Hematopoietic multipotent progenitor cell treated with erythropoietin and hydrocortisone succinate and interleukin-3 and kit ligand, for 17 days (in vitro differentiated cells): ENCODE results near the gene PDE4D.
"Not testable (repeated sequence)": the region's sequence is repeated elsewhere in the genome, so short reads cannot be mapped to it uniquely, and the experiment has no call there.

Experiments
- DNase-seq: peaks from one replicate; pipeline ENCODE4 v3.0.0-alpha.2; 2015; ENCODE audit warnings: low spot score

PDE4D gene

DNA sequence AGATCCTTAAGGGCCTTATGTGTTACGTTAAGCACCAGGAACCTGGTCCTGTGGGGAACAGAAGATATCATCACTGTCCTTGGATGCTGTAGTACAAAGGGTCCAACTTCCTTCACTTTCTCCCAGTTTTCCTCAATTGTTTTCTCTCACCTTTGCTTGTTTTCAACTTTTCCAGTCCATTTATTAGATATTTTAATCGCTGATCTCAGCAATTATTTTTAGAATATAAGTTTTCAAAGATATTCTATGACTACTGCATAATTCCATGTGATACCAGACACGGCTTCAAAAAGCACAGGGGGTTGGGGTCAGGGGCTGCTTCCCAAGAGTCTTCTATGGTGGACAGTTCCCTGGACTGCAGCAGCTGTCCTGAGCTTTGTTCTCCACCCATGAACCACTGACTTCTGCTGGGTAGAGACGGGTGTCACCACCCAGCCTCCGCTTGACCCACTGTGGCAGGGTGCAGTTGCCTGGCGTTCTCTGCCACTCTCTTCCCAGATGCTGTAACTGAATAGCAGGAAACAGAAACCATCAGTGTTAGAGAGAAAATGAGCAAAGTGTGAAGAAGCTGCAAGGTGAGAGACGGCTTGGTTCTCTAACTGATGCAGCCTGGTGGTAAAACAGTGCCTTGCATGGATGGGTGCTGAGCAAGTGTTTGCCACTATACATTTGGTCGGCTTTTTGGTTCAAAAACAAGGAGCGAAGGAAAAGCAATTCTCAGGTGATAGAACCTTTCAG, 927.7 kb downstream of the PDE4D start:
- no peak for DNase-seq

DNA sequence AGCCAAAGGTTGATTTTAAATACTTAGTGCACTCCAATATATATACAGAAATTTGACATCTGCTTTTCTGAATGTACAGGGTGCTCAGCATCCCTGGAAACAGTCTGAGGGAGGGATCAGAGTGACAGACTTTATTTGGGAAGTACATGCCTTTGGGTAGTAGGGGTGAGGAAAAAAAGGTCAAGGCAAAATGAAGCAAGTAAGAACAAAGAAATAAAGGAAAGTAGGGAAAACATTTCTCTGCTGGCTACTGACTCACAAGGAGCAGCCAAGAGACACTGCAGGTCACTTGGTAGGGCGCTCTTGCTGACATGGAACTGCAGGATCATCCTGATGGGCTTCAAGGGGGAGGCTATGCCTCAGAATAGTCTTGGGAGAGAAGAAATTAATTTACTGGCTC, 929.7 kb downstream of the PDE4D start:
- no peak for DNase-seq

DNA sequence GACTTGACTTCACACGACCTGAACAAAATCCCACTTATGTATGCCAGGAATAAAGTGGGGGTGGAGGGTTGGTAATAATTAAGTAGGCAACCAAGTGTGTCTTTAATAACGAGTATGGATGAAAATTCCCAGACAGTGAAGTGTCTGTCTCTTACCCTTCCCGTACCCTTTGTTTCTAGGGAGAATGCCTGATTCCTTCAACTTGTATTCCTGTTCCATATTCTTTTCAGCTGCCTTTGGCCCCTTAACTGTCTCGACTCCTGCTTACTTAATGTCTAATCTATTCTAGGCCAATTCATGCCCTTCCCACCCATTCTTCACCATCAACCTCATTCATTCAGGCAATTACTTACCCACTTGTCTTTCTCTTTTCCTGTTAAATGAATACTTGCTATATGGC, 930.2 kb downstream of the PDE4D start:
- DNase-seq = no peak

DNA sequence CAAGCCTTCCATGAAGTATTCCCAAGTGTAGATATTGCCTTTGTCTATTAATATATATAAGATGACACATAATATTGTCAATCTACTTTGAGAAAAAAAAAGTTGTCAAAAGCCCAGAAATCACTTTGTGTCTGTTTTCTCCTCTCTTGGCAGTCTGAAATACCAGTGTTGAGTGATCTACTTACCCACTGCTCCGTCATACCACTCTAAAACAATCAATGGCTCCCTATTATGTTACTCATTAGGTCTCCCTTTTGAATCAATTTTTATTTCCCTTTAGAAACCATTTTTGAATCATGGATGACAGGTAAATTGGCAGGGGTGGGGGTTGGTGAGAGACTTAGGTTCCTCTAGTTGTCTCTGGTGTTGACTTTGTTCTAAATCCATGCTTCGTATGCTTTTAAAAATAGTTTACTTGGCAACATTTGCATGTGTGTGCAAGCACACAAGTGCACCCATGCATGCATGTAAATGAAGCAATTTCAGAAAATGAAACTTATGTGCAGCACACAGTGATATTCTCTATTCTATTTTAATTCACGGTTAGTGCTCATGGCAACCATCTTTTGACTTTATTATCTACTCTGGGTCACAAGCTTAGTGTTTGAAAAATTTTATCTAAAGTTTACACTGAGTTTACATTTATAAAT, 931.8 kb downstream of the PDE4D start:
- DNase-seq = no peak

DNA sequence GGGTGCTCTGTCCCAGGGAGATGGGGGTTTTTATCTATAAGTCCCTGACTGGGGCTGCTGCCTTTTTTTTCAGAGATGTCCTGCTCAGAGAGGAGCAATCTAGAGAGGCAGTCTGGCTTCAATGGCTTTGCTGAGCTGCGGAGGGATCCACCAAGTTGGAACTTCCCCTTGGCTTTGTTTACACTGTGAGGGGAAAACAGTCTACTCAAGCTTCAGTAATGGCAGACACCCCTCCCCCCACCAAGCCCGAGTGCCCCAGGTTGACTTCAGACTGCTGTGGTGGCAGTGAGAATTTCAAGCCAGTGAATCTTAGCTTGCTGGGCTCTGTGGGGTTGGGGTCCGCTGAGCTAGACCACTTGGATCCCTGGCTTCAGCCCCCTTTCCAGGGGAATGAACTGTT, 934.8 kb downstream of the PDE4D start:
- no peak for DNase-seq

DNA sequence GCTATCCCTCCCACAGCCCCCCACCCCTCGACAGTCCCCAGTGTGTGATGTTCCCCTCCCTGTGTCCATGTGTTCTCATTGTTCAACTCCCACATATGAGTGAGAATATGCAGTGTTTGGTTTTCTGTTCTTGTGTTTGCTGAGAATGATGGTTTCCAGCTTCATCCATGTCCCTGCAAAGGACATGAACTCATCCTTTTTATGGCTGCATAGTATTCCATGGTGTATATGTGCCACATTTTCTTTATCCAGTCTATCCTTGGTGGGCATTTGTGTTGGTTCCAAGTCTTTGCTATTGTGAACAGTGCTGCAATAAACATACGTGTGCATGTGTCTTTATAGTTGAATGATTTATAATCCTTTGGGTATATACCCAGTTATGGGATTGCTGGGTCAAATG, 940.3 kb downstream of the PDE4D start:
- DNase-seq = not testable (repeated sequence)

DNA sequence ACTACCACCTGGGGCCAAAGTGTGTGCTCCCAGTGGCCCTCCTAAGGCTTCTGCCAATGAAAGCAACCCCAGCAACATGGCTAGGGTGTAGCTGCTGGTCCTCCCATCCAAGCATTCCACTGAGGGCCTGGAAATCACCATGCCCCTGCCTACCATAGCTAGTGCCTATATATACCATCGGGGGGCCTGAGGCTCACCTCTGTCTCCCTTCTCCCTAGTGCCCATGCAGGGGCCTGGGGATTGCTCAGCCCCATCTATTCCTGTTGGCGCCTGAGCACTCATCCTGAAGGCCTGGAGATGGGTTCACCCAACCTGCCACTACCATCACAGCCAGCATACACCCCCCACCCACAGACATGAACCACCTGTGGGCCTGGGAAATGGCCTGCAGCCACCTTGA, 943.3 kb downstream of the PDE4D start:
- DNase-seq = no peak

DNA sequence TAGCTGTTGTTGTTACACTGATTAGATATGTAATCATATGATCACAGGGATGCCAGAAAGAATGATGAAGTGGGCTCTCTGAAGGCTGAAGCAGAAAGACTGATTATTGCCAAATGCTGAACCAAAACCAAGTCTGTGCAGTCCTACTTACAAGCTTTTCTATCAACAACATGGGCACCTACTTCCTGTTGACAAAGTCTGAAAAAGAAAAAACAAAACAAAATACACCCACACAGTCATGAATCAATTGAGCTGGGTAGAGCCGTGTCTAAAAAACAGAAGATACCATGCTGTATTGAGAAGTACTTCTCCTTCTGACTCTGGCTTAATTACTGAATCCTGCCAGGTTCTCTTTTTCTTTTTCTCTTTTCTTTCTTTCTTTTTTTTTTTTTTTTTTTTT, 947.3 kb downstream of the PDE4D start:
- no peak for DNase-seq

DNA sequence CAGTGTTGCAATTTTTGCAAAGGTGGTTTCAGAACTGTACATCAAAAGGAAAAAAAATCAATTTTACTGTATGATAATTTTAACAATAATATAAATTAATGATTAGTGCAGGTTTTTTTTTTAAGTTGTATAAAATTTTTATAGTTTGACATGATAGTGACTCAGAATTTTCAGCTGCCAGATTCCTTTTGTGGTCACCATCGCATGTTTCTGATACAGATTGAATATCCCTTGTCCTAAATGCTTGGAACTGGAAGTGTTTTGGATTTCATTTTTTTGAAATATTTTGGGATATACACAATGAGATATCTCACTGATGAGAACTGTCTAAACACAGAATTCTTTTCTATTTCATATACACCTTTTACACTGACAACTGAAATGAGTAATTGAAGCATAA, 949.3 kb downstream of the PDE4D start:
- no peak for DNase-seq

DNA sequence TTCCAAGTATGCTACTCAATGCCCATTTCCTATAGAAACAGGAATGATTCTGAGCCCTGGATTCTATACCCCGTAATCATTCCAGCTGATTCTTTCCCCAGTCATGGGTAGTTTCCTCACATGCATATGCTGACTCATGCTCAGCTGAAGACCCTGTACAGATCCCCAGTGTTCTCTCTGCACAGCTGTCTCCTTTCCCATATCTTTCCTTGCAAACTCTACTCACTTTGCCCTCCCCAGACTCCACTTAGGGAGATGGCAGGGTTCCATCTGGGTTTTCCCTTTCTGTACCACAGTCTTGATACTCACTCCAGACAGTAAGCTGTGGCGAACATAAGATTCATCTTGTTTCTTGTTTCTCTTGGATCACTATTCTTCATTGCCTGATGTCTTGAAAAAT, 953.1 kb downstream of the PDE4D start:
- DNase-seq = no peak

DNA sequence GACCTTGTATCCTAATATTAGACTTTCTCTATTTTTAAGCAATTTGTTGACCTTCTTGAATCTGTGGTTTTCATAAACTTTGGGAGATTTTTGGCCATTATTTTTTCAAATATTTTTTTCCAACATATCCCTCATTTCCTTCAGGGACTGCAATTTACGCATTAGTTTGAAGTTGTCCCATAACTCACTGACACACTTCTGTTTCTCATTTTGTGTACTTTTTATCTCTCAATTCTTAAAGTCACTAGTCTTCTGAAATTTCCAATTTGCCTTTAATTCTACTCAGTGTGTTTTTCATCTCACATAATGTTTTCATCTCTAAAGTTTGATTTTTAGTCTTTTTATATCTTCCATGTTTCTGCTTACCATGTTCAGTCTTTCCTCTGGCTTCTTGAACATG, 953.9 kb downstream of the PDE4D start:
- no peak for DNase-seq

DNA sequence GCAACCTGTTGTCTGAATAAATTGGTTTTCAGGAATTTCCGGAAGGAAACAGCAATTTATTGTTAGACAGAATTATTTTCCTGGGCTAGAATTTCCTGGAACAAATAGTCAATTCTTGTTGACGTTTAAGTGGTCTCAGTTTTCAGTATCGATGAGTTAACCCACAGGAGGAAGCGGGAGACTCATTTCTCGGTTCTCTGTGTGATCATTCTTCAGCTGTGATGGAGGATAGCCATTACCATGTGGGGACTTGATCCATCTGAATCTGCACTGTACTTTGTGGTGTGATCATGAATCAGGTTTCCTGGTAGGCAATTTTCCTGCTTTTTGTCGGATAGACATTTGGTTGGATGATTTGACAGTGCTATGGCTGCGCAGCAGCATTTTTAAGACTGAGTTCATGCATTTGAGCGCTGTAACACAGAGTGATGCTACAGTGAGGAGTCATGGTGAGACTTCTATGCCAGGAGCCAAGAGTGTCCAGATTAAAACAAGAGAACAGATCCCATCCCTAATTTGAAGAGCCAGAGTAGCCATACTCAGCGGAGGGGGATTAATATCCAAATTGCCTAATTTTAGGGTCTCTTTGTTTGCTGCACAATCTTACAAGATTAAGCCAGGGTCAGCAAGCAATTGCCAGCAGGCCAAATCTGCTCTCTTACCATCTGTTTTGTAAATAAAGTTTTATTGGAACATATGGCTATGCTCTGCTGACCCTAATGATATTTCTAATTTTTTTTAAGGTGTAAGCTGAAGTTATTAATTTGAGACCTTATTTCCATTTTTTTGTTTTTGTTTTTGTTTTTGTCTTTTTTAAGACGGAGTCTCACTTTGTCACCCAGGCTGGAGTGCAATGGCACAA, 954.7 kb downstream of the PDE4D start:
- DNase-seq = no peak

DNA sequence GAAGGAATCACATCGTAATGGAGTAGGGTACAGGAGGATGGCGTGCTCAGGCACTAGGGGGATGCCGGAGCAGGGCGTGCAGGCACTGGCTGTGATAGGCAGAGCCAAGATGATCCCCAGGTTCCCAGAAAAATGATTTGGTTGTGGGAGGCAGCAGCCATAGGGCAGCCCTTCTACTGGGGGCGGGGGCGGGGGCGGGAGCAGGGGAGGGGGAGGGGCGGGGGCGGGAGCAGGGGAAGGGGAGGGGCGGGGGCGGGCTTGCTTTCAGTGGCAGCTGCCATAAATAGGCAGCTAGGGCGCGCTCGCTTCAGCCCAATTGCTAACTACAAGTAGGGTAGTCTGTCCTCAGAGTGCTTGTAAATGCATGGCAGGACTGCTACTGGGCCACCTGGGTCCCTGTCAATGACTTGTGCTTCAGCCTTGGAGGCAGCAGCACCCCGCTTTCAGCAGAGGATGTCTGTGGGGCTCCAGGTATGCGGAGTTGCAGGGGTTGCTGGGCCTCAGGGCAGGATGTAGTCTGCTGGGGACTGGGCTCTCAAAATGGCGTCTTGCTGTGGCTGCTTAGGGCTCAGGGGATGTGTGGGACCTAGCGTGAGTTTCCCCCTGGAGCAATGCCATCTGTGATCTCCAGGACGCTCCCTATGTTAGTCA, 956.4 kb downstream of the PDE4D start:
- no peak for DNase-seq

DNA sequence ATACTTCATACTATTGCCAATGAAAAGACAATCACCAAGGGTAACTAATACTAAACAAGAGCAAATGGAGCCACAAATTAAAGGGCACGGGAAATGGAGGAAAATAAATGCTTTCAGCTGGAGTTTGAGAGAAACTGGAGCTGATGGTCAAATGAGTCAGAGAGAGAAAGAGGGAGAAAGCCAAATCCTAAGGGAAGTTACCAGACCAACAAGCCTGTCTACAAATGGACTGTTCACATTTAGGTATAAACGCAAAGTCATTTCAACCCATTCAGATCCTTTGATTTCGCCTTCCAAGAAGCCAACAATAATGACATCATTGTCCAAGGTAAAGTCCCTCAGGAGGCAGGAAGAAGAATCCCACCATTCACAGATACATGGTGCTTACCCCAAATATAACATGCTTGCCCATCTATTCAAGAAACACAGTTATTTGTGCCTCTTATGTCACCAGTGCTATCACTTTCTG, 958.9 kb downstream of the PDE4D start:
- no peak for DNase-seq

DNA sequence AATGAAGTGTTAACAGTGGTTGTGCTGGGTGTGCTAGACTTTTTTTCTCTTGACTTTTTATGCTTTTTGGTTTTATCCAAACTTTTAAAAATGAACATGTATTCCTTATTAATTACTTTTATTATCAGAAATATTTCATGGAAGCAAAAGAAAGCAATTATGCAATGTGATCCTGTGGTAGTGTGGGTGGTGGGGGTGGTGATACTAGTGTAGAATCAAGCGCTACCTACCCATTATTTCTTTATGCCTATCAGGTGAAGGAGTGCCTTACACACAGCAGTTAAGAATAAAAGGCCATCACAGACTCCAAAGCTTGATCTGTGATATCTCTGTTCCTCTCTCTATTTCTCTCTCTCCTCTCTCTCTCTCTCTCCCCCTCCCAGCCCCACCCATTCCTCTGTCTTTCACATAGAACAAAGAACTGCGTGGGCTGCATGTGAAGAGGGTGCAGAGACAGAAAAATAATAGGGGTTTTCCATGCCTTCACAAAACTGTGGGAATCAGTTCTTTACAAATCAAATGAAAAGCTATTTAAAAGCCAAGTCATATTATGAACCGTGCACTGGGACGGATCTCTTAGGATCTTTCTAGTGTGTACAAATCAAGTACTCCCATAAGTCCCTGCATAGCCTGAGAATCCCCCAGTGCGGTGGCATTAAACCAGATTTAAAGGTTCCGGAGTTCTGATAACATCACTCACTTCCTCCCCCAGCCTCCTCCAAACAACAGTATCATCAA, 959.5 kb downstream of the PDE4D start:
- no peak for DNase-seq

DNA sequence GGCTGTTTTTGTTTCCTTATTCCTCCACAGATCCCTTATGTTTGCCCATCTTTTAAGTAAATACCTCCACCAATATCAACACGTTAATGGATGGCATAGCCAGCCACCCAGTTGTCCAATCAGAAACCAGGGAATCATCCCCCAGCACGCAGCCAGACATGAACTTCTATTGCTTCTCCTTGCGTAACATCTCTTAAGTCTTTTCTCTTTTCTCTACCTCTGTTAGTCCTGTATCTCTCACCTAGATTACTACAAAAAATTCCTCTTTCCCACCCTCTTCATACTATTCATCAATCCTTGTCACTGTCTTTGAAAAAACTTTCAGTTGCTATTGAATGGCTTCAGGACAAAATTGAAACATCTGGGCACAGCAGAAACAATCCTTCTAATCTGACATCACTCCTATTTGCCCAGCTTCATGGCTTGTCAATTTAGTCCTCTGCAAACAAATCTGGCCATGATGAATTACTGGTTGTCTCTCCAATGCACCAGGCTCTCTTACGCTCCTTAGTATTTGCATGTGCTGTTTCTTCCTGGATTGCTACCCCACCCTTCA, 961.4 kb downstream of the PDE4D start:
- DNase-seq = no peak

DNA sequence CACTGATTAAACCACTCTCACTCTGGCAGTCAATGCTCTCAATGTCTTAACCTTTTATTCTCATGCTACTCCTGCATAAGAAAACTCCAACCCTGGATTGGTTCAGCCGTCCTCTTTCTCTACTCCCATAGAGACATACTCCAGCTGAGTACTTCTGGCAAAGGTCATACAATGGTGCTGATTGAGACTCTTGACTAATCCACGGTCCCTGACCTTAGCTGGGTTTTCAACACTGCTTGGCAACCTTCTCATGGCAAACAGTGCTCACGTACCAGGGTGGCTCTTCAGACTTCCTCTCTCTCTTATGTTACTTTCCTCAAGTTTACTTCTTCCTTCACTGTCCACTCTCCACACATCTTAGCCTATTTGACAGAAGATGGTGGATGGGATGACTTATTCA, 963.0 kb downstream of the PDE4D start:
- DNase-seq = no peak

DNA sequence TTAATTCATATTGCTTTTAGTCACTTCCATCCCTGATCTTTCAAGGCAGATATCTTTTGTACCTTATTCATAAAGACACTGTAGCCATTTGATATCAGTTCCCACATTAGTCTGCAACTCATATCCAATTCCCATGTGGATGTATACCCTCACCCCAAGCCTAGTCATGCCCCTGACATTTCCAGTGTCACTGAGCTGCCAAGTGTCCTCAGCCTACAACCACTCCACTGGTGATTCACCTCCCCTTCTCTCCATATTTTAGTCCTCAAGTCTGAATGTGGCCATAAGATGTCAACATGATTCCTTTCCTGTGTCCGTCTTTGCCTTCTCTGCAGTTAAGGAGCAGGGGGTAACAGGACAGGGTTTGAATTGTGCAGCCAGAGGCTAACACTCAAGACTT, 963.8 kb downstream of the PDE4D start:
- no peak for DNase-seq

DNA sequence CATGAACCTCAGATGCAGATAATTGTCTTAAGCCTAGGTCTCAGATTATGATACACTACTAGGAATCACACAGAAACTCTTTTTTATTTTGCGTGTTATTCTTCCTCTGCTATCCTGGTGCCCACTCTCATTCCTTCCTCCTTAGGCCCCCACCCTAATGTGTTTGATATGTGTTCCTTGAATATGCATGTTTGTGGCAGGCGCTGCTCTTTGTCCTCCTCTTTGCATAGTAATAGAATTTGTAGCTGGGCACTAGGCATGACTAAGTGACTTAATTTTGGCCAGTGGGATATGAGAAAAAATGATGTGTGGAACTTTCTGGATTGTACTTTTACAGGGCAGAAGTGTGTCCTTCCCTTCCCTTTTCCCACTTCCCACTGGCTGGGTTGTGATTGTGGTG, 965.6 kb downstream of the PDE4D start:
- no peak for DNase-seq

DNA sequence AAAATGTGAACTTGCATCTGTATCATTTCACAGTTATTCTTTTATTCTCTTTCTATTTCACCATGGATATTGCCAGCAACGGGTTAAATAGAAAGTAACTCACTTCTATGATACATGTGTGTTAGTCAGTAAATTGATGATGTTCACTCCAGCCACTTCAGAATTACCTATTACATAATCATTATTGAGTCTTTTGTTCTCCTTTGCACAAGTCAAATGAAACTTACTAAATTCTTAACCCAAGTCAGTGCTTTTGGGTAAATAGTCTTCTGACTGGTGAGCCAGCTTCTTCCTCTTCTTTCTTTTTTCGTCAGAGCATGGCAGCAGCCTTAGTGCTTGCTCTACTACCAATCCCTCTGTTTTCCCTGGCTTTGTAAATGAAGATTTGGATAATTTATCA, 966.3 kb downstream of the PDE4D start:
- DNase-seq = no peak

DNA sequence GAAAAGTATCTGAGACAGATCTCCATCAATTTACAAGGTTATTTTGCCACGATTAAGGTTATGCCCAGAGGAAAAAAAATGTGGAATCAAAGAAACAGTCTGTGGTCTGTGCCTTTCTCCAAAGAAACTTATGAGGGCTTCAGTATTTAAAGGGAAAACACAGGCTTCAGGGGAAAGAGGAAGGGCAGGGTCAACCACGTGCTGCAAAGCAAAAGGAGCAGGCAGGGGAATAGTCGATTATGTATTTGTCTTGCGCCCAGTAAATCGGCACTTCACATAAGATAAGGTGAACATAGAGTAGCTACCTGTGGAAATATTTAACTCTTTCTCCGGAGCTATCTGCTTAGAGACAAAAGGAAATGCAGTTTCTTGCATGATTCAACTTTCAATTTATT, 967.0 kb downstream of the PDE4D start:
- no peak for DNase-seq
